HepG2 (cell line): Measurements from ENCODE around the gene IQCE. TPM values are rescaled to one million over a fixed set of nuclear protein-coding genes. Genes with fewer than 3 reads are reported as not detected.

Experiments
- AKAP8 ChIP-seq: sonication (generic); formaldehyde crosslinking; IDR thresholded peaks from 2 replicates; pipeline ENCODE4 v1.5.1; 2020; ENCODE audit warnings: mild to moderate bottlenecking, missing genetic modification reagents
- HDAC6 ChIP-seq: fragments of 200-600 bp; sonication (generic); IDR thresholded peaks from 2 replicates; pipeline ENCODE4 v1.7.0; 2017; ENCODE audit warnings: mild to moderate bottlenecking, antibody characterized with exemption, low read length, low read depth
- HNRNPK ChIP-seq: fragments of 200-400 bp; formaldehyde crosslinking; IDR thresholded peaks from 2 replicates; pipeline ENCODE4 v1.6.1; 2018; ENCODE audit warnings: low read length, low read depth, moderate library complexity, mild to moderate bottlenecking; ENCODE audit not compliant: poor library complexity, severe bottlenecking
- JUND ChIP-seq: sonication (generic); formaldehyde crosslinking; IDR thresholded peaks from 2 replicates; pipeline ENCODE4 v1.8.0; 2022; ENCODE audit warnings: mild to moderate bottlenecking, missing genetic modification reagents
- KDM1A ChIP-seq: IDR thresholded peaks from 2 replicates; pipeline ENCODE4 v1.6.1; 2016; ENCODE audit warnings: missing compliant biosample characterization
- KLF9 ChIP-seq: IDR thresholded peaks from 2 replicates; pipeline ENCODE4 v1.6.1; 2016; ENCODE audit warnings: low read depth
- MBD4 ChIP-seq: IDR thresholded peaks from 2 replicates; pipeline ENCODE4 v1.6.1; 2012; ENCODE audit warnings: low read length, inconsistent platforms, borderline replicate concordance
- NCOA2 ChIP-seq: sonication (generic); formaldehyde crosslinking; IDR thresholded peaks from 2 replicates; pipeline ENCODE4 v1.8.0; 2022; ENCODE audit warnings: inconsistent platforms
- PHF8 ChIP-seq: sonication (generic); formaldehyde crosslinking; IDR thresholded peaks from 2 replicates; pipeline ENCODE4 v1.5.0; 2020; ENCODE audit warnings: missing genetic modification reagents
- PRMT3 ChIP-seq: sonication (generic); formaldehyde crosslinking; IDR thresholded peaks from 2 replicates; pipeline ENCODE4 v1.8.1; 2022; ENCODE audit warnings: low read depth, mild to moderate bottlenecking, moderate library complexity, missing genetic modification reagents, borderline replicate concordance
- RARA ChIP-seq: IDR thresholded peaks from 2 replicates; pipeline ENCODE4 v1.6.1; 2016; ENCODE audit warnings: missing genetic modification reagents, missing compliant biosample characterization
- ZBTB7A ChIP-seq: sonication (generic); formaldehyde crosslinking; IDR thresholded peaks from 2 replicates; pipeline ENCODE4 v1.8.0; 2022; ENCODE audit warnings: mild to moderate bottlenecking, missing genetic modification reagents
- ZIK1 ChIP-seq: sonication (generic); formaldehyde crosslinking; IDR thresholded peaks from 2 replicates; pipeline ENCODE4 v1.5.0; 2020; ENCODE audit warnings: mild to moderate bottlenecking, low read depth, missing genetic modification reagents, borderline replicate concordance
- ZNF350 ChIP-seq: sonication (generic); formaldehyde crosslinking; IDR thresholded peaks from 2 replicates; pipeline ENCODE4 v1.4.0; 2020; ENCODE audit warnings: mild to moderate bottlenecking, low read depth, missing genetic modification reagents, borderline replicate concordance
- ZNF510 ChIP-seq: sonication (generic); formaldehyde crosslinking; IDR thresholded peaks from 2 replicates; pipeline ENCODE4 v1.4.0; 2020; ENCODE audit warnings: low read depth, mild to moderate bottlenecking, missing genetic modification reagents
- ZNF550 ChIP-seq: sonication (generic); formaldehyde crosslinking; IDR thresholded peaks from 2 replicates; pipeline ENCODE4 v1.4.0; 2020; ENCODE audit warnings: mild to moderate bottlenecking, missing genetic modification reagents, borderline replicate concordance
- ZNF615 ChIP-seq: sonication (generic); formaldehyde crosslinking; IDR thresholded peaks from 2 replicates; pipeline ENCODE4 v1.5.0; 2020; ENCODE audit warnings: mild to moderate bottlenecking, missing genetic modification reagents, borderline replicate concordance
- ZNF780A ChIP-seq: sonication (generic); formaldehyde crosslinking; IDR thresholded peaks from 2 replicates; pipeline ENCODE4 v1.8.0; 2022; ENCODE audit warnings: mild to moderate bottlenecking, missing genetic modification reagents, moderate library complexity
- ZNF841 ChIP-seq: sonication (generic); formaldehyde crosslinking; IDR thresholded peaks from 2 replicates; pipeline ENCODE4 v1.8.1; 2023; ENCODE audit warnings: missing genetic modification reagents, borderline replicate concordance
- polyA plus RNA-seq, 8 experiments: library from polyadenylated mRNA; depleted of rRNA in 3 of 8; stranded (reverse) in 7 of 8; unstranded in 1 of 8; fragments of >200 nt; fragmentation: Illumina TruSeq in 4 of 8; extraction: Trizol in 4 of 8; gene quantifications; 2 replicates each; pipeline versions ENCODE4 v1.2.1 to v1.2.3, GENCODE V29; 2011 to 2016; ENCODE audit warnings: low read depth in 4 of 8, missing spikeins in 1 of 8, mixed read lengths in 1 of 8; ENCODE audit not compliant: insufficient read depth in 1 of 8
- total RNA-seq, 5 experiments: library from RNA; depleted of rRNA; stranded (reverse); fragments of >200 nt; fragmentation: Illumina TruSeq; extraction: Trizol; gene quantifications; 2 replicates each; pipeline ENCODE4 v1.2.3, GENCODE V29; 2016; ENCODE audit warnings: low read depth in 1 of 5
- TF ChIP-seq, protein P1 (sequence below): sonication (generic); formaldehyde crosslinking; IDR thresholded peaks from 2 replicates; pipeline ENCODE4 v1.9.0; 2021; ENCODE audit warnings: mild to moderate bottlenecking, missing genetic modification reagents
- TF ChIP-seq, protein P2 (sequence below): IDR thresholded peaks from 2 replicates; pipeline ENCODE4 v1.6.1; 2018; ENCODE audit warnings: missing genetic modification reagents

IQCE gene
- total and polyA plus RNA-seq, 2 of the 13 experiments (the other 11 are each of a cell fraction or from before 2014, with no cell fraction given): 1.5 to 2.5 TPM

DNA sequence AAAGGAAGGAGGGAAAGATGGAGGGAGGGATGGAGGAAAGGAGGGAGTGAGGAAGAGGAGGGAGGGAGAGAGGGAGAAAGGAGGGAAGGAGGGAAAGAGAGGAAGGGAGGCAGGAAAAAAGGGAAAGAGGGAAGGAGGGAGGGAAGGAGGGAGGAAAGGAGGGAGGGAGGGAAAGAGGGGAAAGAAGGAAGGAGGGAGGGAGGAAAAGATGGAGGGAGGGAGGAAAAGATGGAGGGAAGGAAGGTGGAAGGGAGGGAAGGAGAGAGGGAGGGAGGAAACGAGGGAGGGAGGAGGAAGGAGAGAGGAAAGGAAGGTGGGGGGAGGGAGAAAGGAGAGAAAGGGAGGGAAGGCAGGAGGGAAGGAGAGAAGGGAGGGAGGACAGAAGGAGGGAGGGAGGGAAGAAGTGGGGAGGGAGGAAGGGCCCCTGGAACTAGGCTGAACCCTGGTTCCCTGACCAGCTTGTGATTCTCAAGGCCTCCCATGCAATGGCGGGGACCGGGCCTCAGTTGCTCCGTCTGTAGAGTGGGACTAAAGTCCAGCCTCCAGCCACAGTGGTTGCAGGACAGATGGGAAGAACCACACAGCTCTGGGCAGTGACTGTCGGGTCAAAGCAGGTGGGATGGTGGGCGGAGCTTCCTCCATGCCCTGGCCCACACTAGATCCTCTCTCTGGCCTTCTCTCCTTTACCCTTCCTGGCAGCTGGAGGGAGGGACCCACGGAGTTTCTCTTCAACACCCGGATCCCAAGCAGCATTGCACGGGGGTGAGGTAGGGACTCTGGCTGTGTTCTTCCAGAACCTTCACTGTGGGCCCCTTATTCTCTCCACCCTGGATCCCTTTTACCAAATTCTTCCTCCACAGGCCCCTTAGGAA, 68.7 kb downstream of the IQCE start (continued):
- TF ChIP-seq HDAC6 (no peak), KLF9 (CRISPR knock-in tag) (no peak), PHF8 (no peak), ZNF510 (CRISPR knock-in tag) (no peak), ZNF350 (CRISPR knock-in tag) (0 out of 2 replicates have a peak, but pooled peaks have one; percentile 17), ZNF550 (CRISPR knock-in tag) (no peak), JUND (CRISPR knock-in tag) (no peak), ZIK1 (CRISPR knock-in tag) (0 out of 2 replicates have a peak, but pooled peaks have one; percentile 52), ZNF780A (CRISPR knock-in tag) (no peak), KDM1A (CRISPR knock-in tag) (peak; percentile 86), HNRNPK (peak; percentile 79), ZNF615 (CRISPR knock-in tag) (no peak), ZNF841 (CRISPR knock-in tag) (no peak), AKAP8 (0 out of 2 replicates have a peak, but pooled peaks have one; percentile 14), ZBTB7A (no peak), RARA (no peak), NCOA2 (CRISPR knock-in tag) (no peak), PRMT3 (no peak), MBD4 (no peak)
- TF ChIP-seq, protein P1, sequence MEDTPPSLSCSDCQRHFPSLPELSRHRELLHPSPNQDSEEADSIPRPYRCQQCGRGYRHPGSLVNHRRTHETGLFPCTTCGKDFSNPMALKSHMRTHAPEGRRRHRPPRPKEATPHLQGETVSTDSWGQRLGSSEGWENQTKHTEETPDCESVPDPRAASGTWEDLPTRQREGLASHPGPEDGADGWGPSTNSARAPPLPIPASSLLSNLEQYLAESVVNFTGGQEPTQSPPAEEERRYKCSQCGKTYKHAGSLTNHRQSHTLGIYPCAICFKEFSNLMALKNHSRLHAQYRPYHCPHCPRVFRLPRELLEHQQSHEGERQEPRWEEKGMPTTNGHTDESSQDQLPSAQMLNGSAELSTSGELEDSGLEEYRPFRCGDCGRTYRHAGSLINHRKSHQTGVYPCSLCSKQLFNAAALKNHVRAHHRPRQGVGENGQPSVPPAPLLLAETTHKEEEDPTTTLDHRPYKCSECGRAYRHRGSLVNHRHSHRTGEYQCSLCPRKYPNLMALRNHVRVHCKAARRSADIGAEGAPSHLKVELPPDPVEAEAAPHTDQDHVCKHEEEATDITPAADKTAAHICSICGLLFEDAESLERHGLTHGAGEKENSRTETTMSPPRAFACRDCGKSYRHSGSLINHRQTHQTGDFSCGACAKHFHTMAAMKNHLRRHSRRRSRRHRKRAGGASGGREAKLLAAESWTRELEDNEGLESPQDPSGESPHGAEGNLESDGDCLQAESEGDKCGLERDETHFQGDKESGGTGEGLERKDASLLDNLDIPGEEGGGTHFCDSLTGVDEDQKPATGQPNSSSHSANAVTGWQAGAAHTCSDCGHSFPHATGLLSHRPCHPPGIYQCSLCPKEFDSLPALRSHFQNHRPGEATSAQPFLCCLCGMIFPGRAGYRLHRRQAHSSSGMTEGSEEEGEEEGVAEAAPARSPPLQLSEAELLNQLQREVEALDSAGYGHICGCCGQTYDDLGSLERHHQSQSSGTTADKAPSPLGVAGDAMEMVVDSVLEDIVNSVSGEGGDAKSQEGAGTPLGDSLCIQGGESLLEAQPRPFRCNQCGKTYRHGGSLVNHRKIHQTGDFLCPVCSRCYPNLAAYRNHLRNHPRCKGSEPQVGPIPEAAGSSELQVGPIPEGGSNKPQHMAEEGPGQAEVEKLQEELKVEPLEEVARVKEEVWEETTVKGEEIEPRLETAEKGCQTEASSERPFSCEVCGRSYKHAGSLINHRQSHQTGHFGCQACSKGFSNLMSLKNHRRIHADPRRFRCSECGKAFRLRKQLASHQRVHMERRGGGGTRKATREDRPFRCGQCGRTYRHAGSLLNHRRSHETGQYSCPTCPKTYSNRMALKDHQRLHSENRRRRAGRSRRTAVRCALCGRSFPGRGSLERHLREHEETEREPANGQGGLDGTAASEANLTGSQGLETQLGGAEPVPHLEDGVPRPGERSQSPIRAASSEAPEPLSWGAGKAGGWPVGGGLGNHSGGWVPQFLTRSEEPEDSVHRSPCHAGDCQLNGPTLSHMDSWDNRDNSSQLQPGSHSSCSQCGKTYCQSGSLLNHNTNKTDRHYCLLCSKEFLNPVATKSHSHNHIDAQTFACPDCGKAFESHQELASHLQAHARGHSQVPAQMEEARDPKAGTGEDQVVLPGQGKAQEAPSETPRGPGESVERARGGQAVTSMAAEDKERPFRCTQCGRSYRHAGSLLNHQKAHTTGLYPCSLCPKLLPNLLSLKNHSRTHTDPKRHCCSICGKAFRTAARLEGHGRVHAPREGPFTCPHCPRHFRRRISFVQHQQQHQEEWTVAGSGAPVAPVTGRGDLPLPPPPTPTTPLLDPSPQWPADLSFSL (CRISPR knock-in tag): no peak
- TF ChIP-seq, protein P2, sequence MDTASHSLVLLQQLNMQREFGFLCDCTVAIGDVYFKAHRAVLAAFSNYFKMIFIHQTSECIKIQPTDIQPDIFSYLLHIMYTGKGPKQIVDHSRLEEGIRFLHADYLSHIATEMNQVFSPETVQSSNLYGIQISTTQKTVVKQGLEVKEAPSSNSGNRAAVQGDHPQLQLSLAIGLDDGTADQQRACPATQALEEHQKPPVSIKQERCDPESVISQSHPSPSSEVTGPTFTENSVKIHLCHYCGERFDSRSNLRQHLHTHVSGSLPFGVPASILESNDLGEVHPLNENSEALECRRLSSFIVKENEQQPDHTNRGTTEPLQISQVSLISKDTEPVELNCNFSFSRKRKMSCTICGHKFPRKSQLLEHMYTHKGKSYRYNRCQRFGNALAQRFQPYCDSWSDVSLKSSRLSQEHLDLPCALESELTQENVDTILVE (CRISPR knock-in tag): no peak
